ENCODE measurements around the gene ERFL.
A peak's percentile ranks its signal among the peaks of the same experiment; 100 is the strongest.

Gene ERFL

GRCh38 chr19:41908724-41909464 lies 19.4 kb downstream of the ERFL start:
- POLR2A ChIA-PET: no interaction called here
- CTCF ChIA-PET: interaction anchor here (0.7 to 1.2 kb wide), 2 partner anchors 25 to 27 kb away, joined by 3 read pairs; no protein-coding TSS in a partner anchor
- TF ChIP-seq ZNF560 (tag by site-specific recombination; IDR thresholded peaks at IDR 0.05; ENCODE audit: borderline replicate concordance) (no peak), ZNF37A (tag by site-specific recombination; IDR thresholded peaks at IDR 0.05) (no peak), ZXDB (tag by site-specific recombination; IDR thresholded peaks at IDR 0.05) (no peak), TSHZ1 (tag by site-specific recombination; IDR thresholded peaks at IDR 0.05; ENCODE audit: borderline replicate concordance) (no peak), ZBTB7A (tag by site-specific recombination; IDR thresholded peaks at IDR 0.05; ENCODE audit: low read depth) (0 out of 2 replicates have a peak, but pooled peaks have one; percentile 52), ZNF341 (tag by site-specific recombination; IDR thresholded peaks at IDR 0.05; ENCODE audit: low read depth) (no peak), ZNF571 (tag by site-specific recombination; IDR thresholded peaks at IDR 0.05) (no peak), GLI2 (tag by site-specific recombination; IDR thresholded peaks at IDR 0.05; ENCODE audit: borderline replicate concordance, low read depth) (no peak)

GRCh38 chr19:41907994-41908615 lies 20.1 kb downstream of the ERFL start:
- POLR2A ChIA-PET: no interaction called here
- TF ChIP-seq KLF1 (tag by site-specific recombination; IDR thresholded peaks at IDR 0.05): no peak
- no peak for TF ChIP-seq ZNF184 (tag by site-specific recombination; IDR thresholded peaks at IDR 0.05)
- TF ChIP-seq GLIS2 (tag by site-specific recombination; IDR thresholded peaks at IDR 0.05): peak; percentile 31; the same call in 1 of the 2 replicates
- no peak overlapping the region for H3K4me3 ChIP-seq (ENCODE audit: low read depth, low read length)
- no peaks in the 10 kb centered on the region for H3K4me1 ChIP-seq (ENCODE audit: control insufficient read depth, insufficient read depth, low read length)
- CTCF ChIA-PET: interaction anchor here (0.7 kb wide), 1 partner anchor 26 kb away, joined by 3 read pairs; no protein-coding TSS in a partner anchor
- H3K36me3 ChIP-seq (ENCODE audit: control insufficient read depth in 2 of 2, insufficient read depth in 1 of 2, low read length in 2 of 2): peaks cover 11 to 35% of the 10 kb centered on the region in 2 experiments
- H3K27ac ChIP-seq (ENCODE audit: extremely low read depth, low read depth, low read length): no peak overlapping the region
- no peaks in the 10 kb centered on the region for H3K9me3 ChIP-seq (ENCODE audit: control insufficient read depth, insufficient read depth, low read depth, low read length)

More at GRCh38 chr19:41908724-41909464, 19.4 kb downstream of the ERFL start:
- Histone ChIP-seq H3K4me3 (ENCODE audit: low read depth, low read length) (no peak overlapping the region), H3K9me3 (ENCODE audit: control insufficient read depth, insufficient read depth, low read depth, low read length) (no peaks in the 10 kb centered on the region), H3K27ac (ENCODE audit: extremely low read depth, low read depth, low read length) (no peak overlapping the region), H3K36me3 (ENCODE audit: control insufficient read depth in 2 of 2, insufficient read depth in 1 of 2, low read length in 2 of 2) (peaks cover 10 to 27% of the 10 kb centered on the region in 2 experiments), H3K4me1 (ENCODE audit: control insufficient read depth, insufficient read depth, low read length) (no peaks in the 10 kb centered on the region)

GRCh38 chr19:41906916-41907680 lies 21.2 kb downstream of the ERFL start:
- CTCF ChIA-PET: interaction anchor here (0.6 to 1.0 kb wide), 3 partner anchors 30 to 1431 kb away, joined by 3 to 5 read pairs (median 3); no protein-coding TSS in a partner anchor
- no peak overlapping the region for H3K4me3 ChIP-seq (ENCODE audit: low read depth, low read length)
- POLR2A ChIA-PET: interaction anchor here (0.6 kb wide), 1 partner anchor 34 kb away, joined by 4 read pairs; no protein-coding TSS in a partner anchor
- TF ChIP-seq ZBTB17 (tag by site-specific recombination; IDR thresholded peaks at IDR 0.05) (peak; percentile 88), SCRT1 (tag by site-specific recombination; IDR thresholded peaks at IDR 0.05; ENCODE audit: borderline replicate concordance) (no peak), ZNF791 (tag by site-specific recombination; IDR thresholded peaks at IDR 0.05) (no peak), ZNF24 (tag by site-specific recombination; IDR thresholded peaks at IDR 0.05) (no peak), PRDM4 (tag by site-specific recombination; IDR thresholded peaks at IDR 0.05) (0 out of 2 replicates have a peak, but pooled peaks have one; percentile 17), ZNF155 (tag by site-specific recombination; IDR thresholded peaks at IDR 0.05) (no peak), PATZ1 (tag by site-specific recombination; IDR thresholded peaks at IDR 0.05) (peak; percentile 56), GLI2 (tag by site-specific recombination; IDR thresholded peaks at IDR 0.05; ENCODE audit: borderline replicate concordance, low read depth) (no peak)

More at GRCh38 chr19:41906916-41907680, 21.2 kb downstream of the ERFL start:
- H3K4me1 ChIP-seq (ENCODE audit: control insufficient read depth, insufficient read depth, low read length): no peaks in the 10 kb centered on the region
- no peaks in the 10 kb centered on the region for H3K9me3 ChIP-seq (ENCODE audit: control insufficient read depth, insufficient read depth, low read depth, low read length)
- peaks cover 18 to 45% of the 10 kb centered on the region in 2 experiments for H3K36me3 ChIP-seq (ENCODE audit: control insufficient read depth in 2 of 2, insufficient read depth in 1 of 2, low read length in 2 of 2)
- H3K27ac ChIP-seq (ENCODE audit: extremely low read depth, low read depth, low read length): no peak overlapping the region
